Central memory CD8-positive, alpha-beta T cell (primary cell): ENCODE data around the gene FOXJ2.
"Not testable (repeated sequence)": the region's sequence is repeated elsewhere in the genome, so short reads cannot be mapped to it uniquely, and the experiment has no call there.

Experiments used
- ATAC-seq: fragments of 150-1000 bp; cut with Tn5 transposase; replicated peaks from 2 replicates; pipeline ENCODE4 v1.10.0; 2022; ENCODE audit warnings: mild to moderate bottlenecking, moderate FRiP score, moderate number of reproducible peaks; ENCODE audit not compliant: poor library complexity, severe bottlenecking; ENCODE audit errors: extremely low read depth
- DNase-seq, 2 donors: peaks; one replicate each; pipeline ENCODE4 v3.0.0; 2021; ENCODE audit warnings: low spot score in 2 of 2
- H3K27ac Mint-ChIP-seq: one replicate; pipeline ENCODE4 v1.8.0; 2022; ENCODE audit warnings: low read depth, mild to moderate bottlenecking, moderate library complexity, mixed read lengths
- H3K27me3 Mint-ChIP-seq: one replicate; pipeline ENCODE4 v1.8.0; 2022; ENCODE audit warnings: mixed read lengths
- H3K36me3 Mint-ChIP-seq: one replicate; pipeline ENCODE4 v1.8.0; 2022; ENCODE audit warnings: mild to moderate bottlenecking, moderate library complexity, mixed read lengths; ENCODE audit not compliant: insufficient read depth
- H3K4me1 Mint-ChIP-seq: one replicate; pipeline ENCODE4 v1.8.0; 2022; ENCODE audit warnings: mixed read lengths
- H3K4me3 Mint-ChIP-seq: one replicate; pipeline ENCODE4 v1.8.0; 2022; ENCODE audit warnings: mild to moderate bottlenecking, moderate library complexity, mixed read lengths
- H3K9me3 Mint-ChIP-seq: one replicate; pipeline ENCODE4 v1.8.0; 2022; ENCODE audit warnings: mixed read lengths

The FOXJ2 gene

GRCh38 chr12:8032242-8033152 is at the start of gene FOXJ2:
FOXJ2 (plus strand) TSS chr12:8032716; CDS start chr12:8039833, 7,117 bp downstream.
- DNase-seq (peak; percentile 54 to 66), ATAC-seq (peak; percentile 87)
- H3K4me1 Mint-ChIP-seq, result peaks cover 51% of the 10 kb centered on the region
- no peaks in the 10 kb centered on the region for H3K27me3 Mint-ChIP-seq
- H3K36me3 Mint-ChIP-seq, result peaks cover 8% of the 10 kb centered on the region
- peak within 1 kb of the TSS; percentile 90 for H3K27ac Mint-ChIP-seq
- H3K9me3 Mint-ChIP-seq, result no peaks in the 10 kb centered on the region
- H3K4me3 Mint-ChIP-seq, result peak within 1 kb of the TSS; percentile 88

GRCh38 chr12:7983019-7983418 is 49.5 kb upstream of the FOXJ2 start:
- not testable (repeated sequence) for ATAC-seq

GRCh38 chr12:7983460-7983859 is 49.1 kb upstream of the FOXJ2 start:
- ATAC-seq, H3K27ac Mint-ChIP-seq, H3K27me3 Mint-ChIP-seq, H3K36me3 Mint-ChIP-seq, H3K4me3 Mint-ChIP-seq, H3K9me3 Mint-ChIP-seq, H3K4me1 Mint-ChIP-seq, DNase-seq: not testable (repeated sequence)

More at GRCh38 chr12:7983019-7983418, 49.5 kb upstream of the FOXJ2 start:
- not testable (repeated sequence) for H3K27ac Mint-ChIP-seq, H3K36me3 Mint-ChIP-seq, H3K27me3 Mint-ChIP-seq, DNase-seq, H3K4me3 Mint-ChIP-seq, H3K9me3 Mint-ChIP-seq, H3K4me1 Mint-ChIP-seq

- no peak for ATAC-seq
Observed at GRCh38 chr12:7984900-7985299, 47.6 kb upstream of the FOXJ2 start.

GRCh38 chr12:7985802-7986418 is 46.6 kb upstream of the FOXJ2 start:
- Mint-ChIP-seq H3K27me3 (no peaks in the 10 kb centered on the region), H3K4me1 (peaks cover 12% of the 10 kb centered on the region), H3K36me3 (peaks cover 2% of the 10 kb centered on the region), H3K9me3 (no peaks in the 10 kb centered on the region), H3K27ac (no peak overlapping the region), H3K4me3 (no peak overlapping the region)
- DNase-seq (no peak), ATAC-seq (no peak)

More at GRCh38 chr12:7984900-7985299, 47.6 kb upstream of the FOXJ2 start:
- H3K27ac Mint-ChIP-seq, result no peak overlapping the region
- no peak overlapping the region for H3K4me3 Mint-ChIP-seq
- H3K36me3 Mint-ChIP-seq, result peaks cover 2% of the 10 kb centered on the region
- H3K9me3 Mint-ChIP-seq, result no peaks in the 10 kb centered on the region
- H3K27me3 Mint-ChIP-seq, result no peaks in the 10 kb centered on the region
- DNase-seq, result no peak
- H3K4me1 Mint-ChIP-seq, result peaks cover 4% of the 10 kb centered on the region

GRCh38 chr12:7989827-7990491 is 42.6 kb upstream of the FOXJ2 start:
- H3K27me3 Mint-ChIP-seq, result no peaks in the 10 kb centered on the region

GRCh38 chr12:7991535-7991934 is 41.0 kb upstream of the FOXJ2 start:
- Mint-ChIP-seq H3K4me3 (no peak overlapping the region), H3K27ac (peak overlapping the region; percentile 74)
- DNase-seq, result no peak

More at GRCh38 chr12:7989827-7990491, 42.6 kb upstream of the FOXJ2 start:
- H3K27ac Mint-ChIP-seq, result peak overlapping the region; percentile 82
- peak; percentile 93 for ATAC-seq
- peak; percentile 40 to 41 for DNase-seq
- H3K9me3 Mint-ChIP-seq, result no peaks in the 10 kb centered on the region
- H3K4me1 Mint-ChIP-seq, result peaks cover 21% of the 10 kb centered on the region
- peaks cover 2% of the 10 kb centered on the region for H3K36me3 Mint-ChIP-seq
- peak overlapping the region; percentile 51 for H3K4me3 Mint-ChIP-seq

GRCh38 chr12:7994731-7995205 is 37.7 kb upstream of the FOXJ2 start:
- Mint-ChIP-seq H3K36me3 (peaks cover 1% of the 10 kb centered on the region), H3K4me1 (peaks cover 18% of the 10 kb centered on the region), H3K9me3 (no peaks in the 10 kb centered on the region), H3K27me3 (no peaks in the 10 kb centered on the region), H3K27ac (no peak overlapping the region), H3K4me3 (no peak overlapping the region)
- ATAC-seq, result no peak
- no peak for DNase-seq

More at GRCh38 chr12:7991535-7991934, 41.0 kb upstream of the FOXJ2 start:
- Mint-ChIP-seq H3K36me3 (peaks cover 2% of the 10 kb centered on the region), H3K4me1 (peaks cover 21% of the 10 kb centered on the region), H3K9me3 (no peaks in the 10 kb centered on the region), H3K27me3 (no peaks in the 10 kb centered on the region)
- ATAC-seq, result no peak

- no peaks in the 10 kb centered on the region for H3K27me3 Mint-ChIP-seq
- DNase-seq (peak; percentile 58 to 79), ATAC-seq (peak; percentile 99)
- no peak overlapping the region for H3K27ac Mint-ChIP-seq
- H3K4me3 Mint-ChIP-seq, result no peak overlapping the region
- H3K4me1 Mint-ChIP-seq, result peaks cover 12% of the 10 kb centered on the region
- no peaks in the 10 kb centered on the region for H3K36me3 Mint-ChIP-seq
- no peaks in the 10 kb centered on the region for H3K9me3 Mint-ChIP-seq
Observed at GRCh38 chr12:7995266-7995963, 37.1 kb upstream of the FOXJ2 start.

GRCh38 chr12:8000827-8001226 is 31.7 kb upstream of the FOXJ2 start:
- H3K27ac Mint-ChIP-seq, H3K4me3 Mint-ChIP-seq, H3K9me3 Mint-ChIP-seq, ATAC-seq, H3K36me3 Mint-ChIP-seq, H3K4me1 Mint-ChIP-seq, DNase-seq, H3K27me3 Mint-ChIP-seq: not testable (repeated sequence)

- H3K4me3 Mint-ChIP-seq, H3K27me3 Mint-ChIP-seq, H3K27ac Mint-ChIP-seq, H3K4me1 Mint-ChIP-seq, H3K9me3 Mint-ChIP-seq, DNase-seq, H3K36me3 Mint-ChIP-seq, ATAC-seq: not testable (repeated sequence)
Observed at GRCh38 chr12:8001496-8001895, 31.0 kb upstream of the FOXJ2 start.

- not testable (repeated sequence) for H3K27me3 Mint-ChIP-seq, H3K27ac Mint-ChIP-seq, H3K4me3 Mint-ChIP-seq, ATAC-seq, H3K36me3 Mint-ChIP-seq, H3K9me3 Mint-ChIP-seq, H3K4me1 Mint-ChIP-seq, DNase-seq
Observed at GRCh38 chr12:8004897-8005296, 27.6 kb upstream of the FOXJ2 start.
